ENCODE results near the gene ANKRD16. TPM values are rescaled to one million over a fixed set of nuclear protein-coding genes. Genes with fewer than 3 reads are reported as not detected.
A peak's percentile ranks its signal among the peaks of the same experiment; 100 is the strongest.

ANKRD16 gene
- polyA plus RNA-seq, 3 donors from 2014 or later, result 3.2 to 5.0 (median 3.2) TPM

GRCh38 chr10:5897053-5897340 lies 7.3 kb upstream of the ANKRD16 start:
- peaks cover 27 to 55% of the 10 kb centered on the region in 2 donors for H3K4me1 Mint-ChIP-seq
- H3K27ac Mint-ChIP-seq, result peak overlapping the region in 3 of 6 donors; percentile 33 to 65 (median 39)
- H3K9me3 Mint-ChIP-seq, result no peaks in the 10 kb centered on the region
- peaks cover 7 to 17% (median 12%) of the 10 kb centered on the region in 3 donors for H3K36me3 Mint-ChIP-seq
- no peak overlapping the region for H3K4me3 Mint-ChIP-seq
- DNase-seq, result no peak
- H3K27me3 Mint-ChIP-seq (ENCODE audit: low read depth in 3 of 3), result no peaks in the 10 kb centered on the region

GRCh38 chr10:5896208-5897052 lies 6.7 kb upstream of the ANKRD16 start:
- H3K9me3 Mint-ChIP-seq, result no peaks in the 10 kb centered on the region
- peak overlapping the region in 1 of 5 donors; percentile 36 for H3K4me3 Mint-ChIP-seq
- DNase-seq, result no peak
- peak overlapping the region; percentile 3 to 88 (median 67) for H3K27ac Mint-ChIP-seq
- H3K36me3 Mint-ChIP-seq, result peaks cover 7 to 17% (median 12%) of the 10 kb centered on the region in 3 donors
- H3K4me1 Mint-ChIP-seq, result peaks cover 32 to 60% of the 10 kb centered on the region in 2 donors
- peaks cover 0 to 1% (median 0%) of the 10 kb centered on the region in 3 donors for H3K27me3 Mint-ChIP-seq (ENCODE audit: low read depth in 3 of 3)

- no peaks in the 10 kb centered on the region for H3K9me3 Mint-ChIP-seq
- peaks cover 38 to 67% of the 10 kb centered on the region in 2 donors for H3K4me1 Mint-ChIP-seq
- peaks cover 0 to 3% (median 0%) of the 10 kb centered on the region in 3 donors for H3K27me3 Mint-ChIP-seq (ENCODE audit: low read depth in 3 of 3)
Observed at GRCh38 chr10:5895804-5896203, 6.1 kb upstream of the ANKRD16 start.

GRCh38 chr10:5895365-5895764 lies 5.7 kb upstream of the ANKRD16 start:
- Mint-ChIP-seq H3K4me1 (peaks cover 41 to 71% of the 10 kb centered on the region in 2 donors), H3K27me3 (ENCODE audit: low read depth in 3 of 3) (peaks cover 0 to 6% (median 0%) of the 10 kb centered on the region in 3 donors), H3K36me3 (peaks cover 7 to 17% (median 12%) of the 10 kb centered on the region in 3 donors), H3K4me3 (peak overlapping the region in 1 of 5 donors; percentile 36), H3K9me3 (no peaks in the 10 kb centered on the region), H3K27ac (peak overlapping the region in 2 of 6 donors; percentile 38 to 69)
- no peak for DNase-seq

More at GRCh38 chr10:5895804-5896203, 6.1 kb upstream of the ANKRD16 start:
- Mint-ChIP-seq H3K4me3 (peak overlapping the region in 1 of 5 donors; percentile 36), H3K27ac (peak overlapping the region in 5 of 6 donors; percentile 26 to 85 (median 63)), H3K36me3 (peaks cover 7 to 17% (median 12%) of the 10 kb centered on the region in 3 donors)
- no peak for DNase-seq

GRCh38 chr10:5894873-5895272 lies 5.2 kb upstream of the ANKRD16 start:
- peaks cover 0 to 7% (median 0%) of the 10 kb centered on the region in 3 donors for H3K27me3 Mint-ChIP-seq (ENCODE audit: low read depth in 3 of 3)
- no peak overlapping the region for H3K4me3 Mint-ChIP-seq
- no peak for DNase-seq
- H3K27ac Mint-ChIP-seq, result no peak overlapping the region
- no peaks in the 10 kb centered on the region for H3K9me3 Mint-ChIP-seq
- peaks cover 41 to 71% of the 10 kb centered on the region in 2 donors for H3K4me1 Mint-ChIP-seq
- peaks cover 7 to 17% (median 12%) of the 10 kb centered on the region in 3 donors for H3K36me3 Mint-ChIP-seq

GRCh38 chr10:5894403-5894802 lies 4.7 kb upstream of the ANKRD16 start:
- Mint-ChIP-seq H3K9me3 (no peaks in the 10 kb centered on the region), H3K27ac (no peak overlapping the region), H3K4me3 (no peak overlapping the region), H3K27me3 (ENCODE audit: low read depth in 3 of 3) (peaks cover 0 to 9% (median 0%) of the 10 kb centered on the region in 3 donors), H3K36me3 (peaks cover 7 to 17% (median 12%) of the 10 kb centered on the region in 3 donors), H3K4me1 (peaks cover 41 to 70% of the 10 kb centered on the region in 2 donors)
- no peak for DNase-seq

- Mint-ChIP-seq H3K4me1 (peaks cover 47 to 71% of the 10 kb centered on the region in 2 donors), H3K27me3 (ENCODE audit: low read depth in 3 of 3) (peaks cover 0 to 11% (median 0%) of the 10 kb centered on the region in 3 donors), H3K4me3 (peak overlapping the region in 1 of 5 donors; percentile 2), H3K27ac (peak overlapping the region in 1 of 6 donors; percentile 33), H3K36me3 (peaks cover 3 to 17% (median 12%) of the 10 kb centered on the region in 3 donors), H3K9me3 (no peaks in the 10 kb centered on the region)
- no peak for DNase-seq
Observed at GRCh38 chr10:5893321-5893720, 3.6 kb upstream of the ANKRD16 start.

- peaks cover 0 to 11% (median 2%) of the 10 kb centered on the region in 3 donors for H3K27me3 Mint-ChIP-seq (ENCODE audit: low read depth in 3 of 3)
- peak overlapping the region; percentile 31 to 87 (median 57) for H3K4me3 Mint-ChIP-seq
- H3K9me3 Mint-ChIP-seq, result no peaks in the 10 kb centered on the region
- H3K36me3 Mint-ChIP-seq, result peaks cover 0 to 10% (median 5%) of the 10 kb centered on the region in 3 donors
- H3K27ac Mint-ChIP-seq, result peak overlapping the region in 5 of 6 donors; percentile 16 to 43 (median 24)
- peaks cover 47 to 66% of the 10 kb centered on the region in 2 donors for H3K4me1 Mint-ChIP-seq
- DNase-seq, result no peak
Observed at GRCh38 chr10:5892007-5892406, 2.3 kb upstream of the ANKRD16 start.

GRCh38 chr10:5891009-5891408 lies 1.3 kb upstream of the ANKRD16 start:
- H3K36me3 Mint-ChIP-seq, result peaks cover 0 to 11% (median 7%) of the 10 kb centered on the region in 3 donors
- peak overlapping the region; percentile 87 to 92 (median 89) for H3K4me3 Mint-ChIP-seq
- H3K4me1 Mint-ChIP-seq, result peaks cover 43 to 58% of the 10 kb centered on the region in 2 donors
- no peaks in the 10 kb centered on the region for H3K9me3 Mint-ChIP-seq
- DNase-seq, result no peak
- peaks cover 0 to 11% (median 2%) of the 10 kb centered on the region in 3 donors for H3K27me3 Mint-ChIP-seq (ENCODE audit: low read depth in 3 of 3)
- peak overlapping the region; percentile 69 to 90 (median 82) for H3K27ac Mint-ChIP-seq

- peaks cover 0 to 11% (median 2%) of the 10 kb centered on the region in 3 donors for H3K27me3 Mint-ChIP-seq (ENCODE audit: low read depth in 3 of 3)
- peaks cover 4 to 14% (median 8%) of the 10 kb centered on the region in 3 donors for H3K36me3 Mint-ChIP-seq
- peaks cover 38 to 53% of the 10 kb centered on the region in 2 donors for H3K4me1 Mint-ChIP-seq
- H3K27ac Mint-ChIP-seq, result peak overlapping the region; percentile 69 to 90 (median 82)
- H3K9me3 Mint-ChIP-seq, result peaks cover 0 to 2% (median 0%) of the 10 kb centered on the region in 6 donors
- DNase-seq, result no peak
- H3K4me3 Mint-ChIP-seq, result peak overlapping the region; percentile 87 to 92 (median 89)
Observed at GRCh38 chr10:5890452-5890915, 791 bp upstream of the ANKRD16 start.

GRCh38 chr10:5888843-5889623 lies 660 bp downstream of the ANKRD16 start:
- Mint-ChIP-seq H3K27me3 (ENCODE audit: low read depth in 3 of 3) (peaks cover 0 to 11% (median 4%) of the 10 kb centered on the region in 3 donors), H3K4me1 (peaks cover 35 to 48% of the 10 kb centered on the region in 2 donors), H3K36me3 (peaks cover 7 to 17% (median 8%) of the 10 kb centered on the region in 3 donors), H3K4me3 (peak overlapping the region; percentile 88 to 95 (median 90)), H3K27ac (peak overlapping the region; percentile 45 to 93 (median 76)), H3K9me3 (peaks cover 0 to 2% (median 0%) of the 10 kb centered on the region in 6 donors)
- peak in 2 of 3 donors; percentile 42 to 47 for DNase-seq

- H3K4me3 Mint-ChIP-seq, result peak overlapping the region; percentile 86 to 95 (median 89)
- H3K4me1 Mint-ChIP-seq, result peaks cover 34 to 44% of the 10 kb centered on the region in 2 donors
- peaks cover 0 to 2% (median 0%) of the 10 kb centered on the region in 6 donors for H3K9me3 Mint-ChIP-seq
- peaks cover 0 to 11% (median 4%) of the 10 kb centered on the region in 3 donors for H3K27me3 Mint-ChIP-seq (ENCODE audit: low read depth in 3 of 3)
- peaks cover 7 to 17% (median 8%) of the 10 kb centered on the region in 3 donors for H3K36me3 Mint-ChIP-seq
- no peak for DNase-seq
- peak overlapping the region in 5 of 6 donors; percentile 45 to 93 (median 79) for H3K27ac Mint-ChIP-seq
Observed at GRCh38 chr10:5888351-5888750, 1.3 kb downstream of the ANKRD16 start.

GRCh38 chr10:5887641-5888040 lies 2.1 kb downstream of the ANKRD16 start:
- peaks cover 2 to 11% (median 4%) of the 10 kb centered on the region in 3 donors for H3K27me3 Mint-ChIP-seq (ENCODE audit: low read depth in 3 of 3)
- H3K4me3 Mint-ChIP-seq, result peak overlapping the region in 2 of 5 donors; percentile 89 to 90
- peaks cover 0 to 2% (median 0%) of the 10 kb centered on the region in 6 donors for H3K9me3 Mint-ChIP-seq
- DNase-seq, result no peak
- H3K4me1 Mint-ChIP-seq, result peaks cover 34 to 38% of the 10 kb centered on the region in 2 donors
- H3K36me3 Mint-ChIP-seq, result peaks cover 12 to 24% (median 15%) of the 10 kb centered on the region in 3 donors
- no peak overlapping the region for H3K27ac Mint-ChIP-seq

All from immature natural killer cell (primary cell).